ENCODE results near the gene UBE2S. TPM values are rescaled to one million over a fixed set of nuclear protein-coding genes. Genes with fewer than 3 reads are reported as not detected.
A peak's percentile ranks its signal among the peaks of the same experiment; 100 is the strongest.
"Not testable (repeated sequence)": the region's sequence is repeated elsewhere in the genome, so short reads cannot be mapped to it uniquely, and the experiment has no call there.

The UBE2S gene
- total RNA-seq: 10 to 100 TPM; 26.5 to 39.1 TPM
- 10 to 100 TPM; 27.4 to 71.2 (median 35.7) TPM for polyA plus RNA-seq (ENCODE audit: insufficient read length in 6 of 6)
- long read RNA-seq, donor 1, transcript UBE2S-201 (4 exons, 2,548 nt): major isoform, 59 of 59 reads
- long read RNA-seq, donor 1, partial matches to known transcripts: 0 of 59 reads
- long read RNA-seq, donor 1, other reads (novel, unspliced or antisense): 0 of 59 reads
- long read RNA-seq, donor 2, transcript UBE2S-201 (4 exons, 2,548 nt): major isoform, 56 of 56 reads
- long read RNA-seq, donor 2, partial matches to known transcripts: 0 of 56 reads
- long read RNA-seq, donor 2, other reads (novel, unspliced or antisense): 0 of 56 reads
- long read RNA-seq, donor 3, transcript UBE2S-201 (4 exons, 2,548 nt): major isoform, 59 of 61 reads
- long read RNA-seq, donor 3, partial matches to known transcripts: 0 of 61 reads
- long read RNA-seq, donor 3, other reads (novel, unspliced or antisense): 0 of 61 reads
- long read RNA-seq, donor 4, partial matches to known transcripts: 0 of 1 reads
- long read RNA-seq, donor 4, other reads (novel, unspliced or antisense): 0 of 1 reads
- long read RNA-seq, donor 5, transcript UBE2S-201 (4 exons, 2,548 nt): major isoform, 36 of 36 reads
- long read RNA-seq, donor 5, partial matches to known transcripts: 0 of 36 reads
- long read RNA-seq, donor 5, other reads (novel, unspliced or antisense): 0 of 36 reads
- long read RNA-seq, donor 6, transcript UBE2S-201 (4 exons, 2,548 nt): major isoform, 80 of 86 reads
- long read RNA-seq, donor 6, partial matches to known transcripts: 0 of 86 reads
- long read RNA-seq, donor 6, other reads (novel, unspliced or antisense): 5 of 86 reads
- long read RNA-seq, donor 7, transcript UBE2S-201 (4 exons, 2,548 nt): major isoform, 34 of 34 reads
- long read RNA-seq, donor 7, partial matches to known transcripts: 0 of 34 reads
- long read RNA-seq, donor 7, other reads (novel, unspliced or antisense): 0 of 34 reads
- long read RNA-seq, donor 8, transcript UBE2S-201 (4 exons, 2,548 nt): major isoform, 35 of 35 reads
- long read RNA-seq, donor 8, partial matches to known transcripts: 0 of 35 reads
- long read RNA-seq, donor 8, other reads (novel, unspliced or antisense): 0 of 35 reads
- long read RNA-seq, donor 9: 0 reads
- long read RNA-seq, donor 10, partial matches to known transcripts: 0 of 2 reads
- long read RNA-seq, donor 10, other reads (novel, unspliced or antisense): 0 of 2 reads
- long read RNA-seq, donor 11: 0 reads
- long read RNA-seq, donor 12, transcript UBE2S-201 (4 exons, 2,548 nt): major isoform, 28 of 29 reads
- long read RNA-seq, donor 12, partial matches to known transcripts: 0 of 29 reads
- long read RNA-seq, donor 12, other reads (novel, unspliced or antisense): 0 of 29 reads

DNA sequence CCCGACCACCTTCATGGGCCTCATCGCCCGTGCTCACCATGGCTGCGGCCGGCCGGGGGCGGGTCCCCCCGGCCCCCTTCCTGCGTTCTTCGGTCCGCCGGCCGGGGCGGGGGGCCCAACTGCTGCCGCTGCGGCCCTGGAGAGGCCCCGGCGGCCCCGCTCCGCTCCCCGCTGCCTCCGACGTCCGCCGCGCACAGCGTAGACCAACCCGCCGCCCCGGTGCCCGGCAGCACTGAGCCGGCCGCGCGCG is at the start of gene UBE2S:
TSS of gene UBE2S (minus strand) at position 239 of the 250 bp plus-strand sequence. CDS start at position 40, 199 bp downstream.
- H3K36me3 ChIP-seq: peaks cover 0 to 34% of the 10 kb centered on the region in 2 donors
- H3K4me1 ChIP-seq: peaks cover 8 to 24% of the 10 kb centered on the region in 2 donors
- ATAC-seq; H3K27me3 ChIP-seq; intact Hi-C loops (cut with DNase I); DNase-seq; H3K9me3 ChIP-seq: not testable (repeated sequence)
- H3K4me3 ChIP-seq: peak within 1 kb of the TSS; percentile 84 to 97
- H3K27ac ChIP-seq: peak within 1 kb of the TSS; percentile 95 to 100

DNA sequence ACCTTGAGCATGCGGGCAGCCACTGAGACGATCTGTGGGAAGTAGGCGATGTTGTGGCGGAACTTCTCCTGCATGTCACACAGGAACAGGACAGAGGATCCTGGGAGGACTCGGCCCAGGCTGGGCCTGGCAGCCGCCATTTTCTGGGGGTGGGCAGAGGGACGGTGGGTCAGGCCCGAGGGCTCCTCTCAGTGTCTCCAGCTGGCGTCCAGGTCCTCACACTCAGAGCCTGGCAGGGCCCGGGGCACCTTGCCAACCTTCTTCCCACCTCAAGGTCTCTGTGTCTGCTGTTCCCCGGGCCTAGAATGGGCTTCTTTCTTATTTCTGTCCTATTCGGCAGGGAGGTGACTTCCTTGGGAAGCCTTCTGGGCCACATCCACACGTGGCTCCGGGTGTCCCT is 48.8 kb upstream of the UBE2S start:
- H3K4me3 ChIP-seq: no peak overlapping the region
- ATAC-seq: no peak
- H3K36me3 ChIP-seq: peaks cover 0 to 8% of the 10 kb centered on the region in 2 donors
- no peaks in the 10 kb centered on the region for H3K9me3 ChIP-seq
- no peak overlapping the region for H3K27ac ChIP-seq
- TF ChIP-seq, protein P1, sequence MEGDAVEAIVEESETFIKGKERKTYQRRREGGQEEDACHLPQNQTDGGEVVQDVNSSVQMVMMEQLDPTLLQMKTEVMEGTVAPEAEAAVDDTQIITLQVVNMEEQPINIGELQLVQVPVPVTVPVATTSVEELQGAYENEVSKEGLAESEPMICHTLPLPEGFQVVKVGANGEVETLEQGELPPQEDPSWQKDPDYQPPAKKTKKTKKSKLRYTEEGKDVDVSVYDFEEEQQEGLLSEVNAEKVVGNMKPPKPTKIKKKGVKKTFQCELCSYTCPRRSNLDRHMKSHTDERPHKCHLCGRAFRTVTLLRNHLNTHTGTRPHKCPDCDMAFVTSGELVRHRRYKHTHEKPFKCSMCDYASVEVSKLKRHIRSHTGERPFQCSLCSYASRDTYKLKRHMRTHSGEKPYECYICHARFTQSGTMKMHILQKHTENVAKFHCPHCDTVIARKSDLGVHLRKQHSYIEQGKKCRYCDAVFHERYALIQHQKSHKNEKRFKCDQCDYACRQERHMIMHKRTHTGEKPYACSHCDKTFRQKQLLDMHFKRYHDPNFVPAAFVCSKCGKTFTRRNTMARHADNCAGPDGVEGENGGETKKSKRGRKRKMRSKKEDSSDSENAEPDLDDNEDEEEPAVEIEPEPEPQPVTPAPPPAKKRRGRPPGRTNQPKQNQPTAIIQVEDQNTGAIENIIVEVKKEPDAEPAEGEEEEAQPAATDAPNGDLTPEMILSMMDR (IDR thresholded peaks at IDR 0.05): no peak
- peaks cover 17 to 18% of the 10 kb centered on the region in 2 donors for H3K27me3 ChIP-seq
- DNase-seq: no peak
- intact Hi-C loops (cut with DNase I): no loop called here
- H3K4me1 ChIP-seq: peaks cover 6 to 31% of the 10 kb centered on the region in 2 donors

DNA sequence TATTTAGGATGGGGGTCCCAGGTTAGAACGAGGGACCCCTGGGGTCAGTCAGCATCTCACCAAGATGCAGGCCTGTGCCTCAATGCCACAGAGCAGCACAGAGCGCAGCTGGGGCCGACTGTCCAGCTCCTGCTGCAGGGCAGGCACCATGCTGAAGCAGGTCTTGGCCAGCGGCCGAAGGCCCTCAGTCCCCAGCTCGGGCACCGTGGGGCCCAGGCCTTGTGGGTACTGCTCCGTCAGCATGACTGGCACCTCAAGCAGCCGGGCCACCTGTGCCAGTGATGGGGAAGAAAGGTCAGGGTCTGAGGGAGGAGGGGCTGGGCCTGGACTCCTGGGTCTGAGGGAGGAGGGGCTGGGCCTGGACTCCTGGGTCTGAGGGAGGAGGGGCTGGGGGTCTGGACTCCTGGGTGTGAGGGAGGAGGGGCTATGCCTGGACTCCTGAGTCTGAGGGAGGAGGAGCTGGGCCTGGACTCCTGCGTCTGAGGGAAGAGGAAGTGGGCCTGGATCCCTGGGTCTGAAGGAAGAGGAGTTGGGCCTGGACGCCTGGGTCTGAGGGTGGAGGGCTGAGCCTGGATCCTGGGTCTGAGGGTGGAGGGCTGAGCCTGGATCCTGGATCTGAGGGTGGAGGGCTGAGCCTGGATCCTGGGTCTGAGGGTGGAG is 48.1 kb upstream of the UBE2S start:
- ATAC-seq (no peak), DNase-seq (no peak)
- no peaks in the 10 kb centered on the region for H3K9me3 ChIP-seq
- peaks cover 0 to 8% of the 10 kb centered on the region in 2 donors for H3K36me3 ChIP-seq
- TF ChIP-seq, protein P1 (IDR thresholded peaks at IDR 0.05): no peak
- no peak overlapping the region for H3K27ac ChIP-seq
- H3K27me3 ChIP-seq: peaks cover 19 to 24% of the 10 kb centered on the region in 2 donors
- H3K4me3 ChIP-seq: no peak overlapping the region
- H3K4me1 ChIP-seq: peaks cover 6 to 27% of the 10 kb centered on the region in 2 donors
- intact Hi-C loops (cut with DNase I): no loop called here

DNA sequence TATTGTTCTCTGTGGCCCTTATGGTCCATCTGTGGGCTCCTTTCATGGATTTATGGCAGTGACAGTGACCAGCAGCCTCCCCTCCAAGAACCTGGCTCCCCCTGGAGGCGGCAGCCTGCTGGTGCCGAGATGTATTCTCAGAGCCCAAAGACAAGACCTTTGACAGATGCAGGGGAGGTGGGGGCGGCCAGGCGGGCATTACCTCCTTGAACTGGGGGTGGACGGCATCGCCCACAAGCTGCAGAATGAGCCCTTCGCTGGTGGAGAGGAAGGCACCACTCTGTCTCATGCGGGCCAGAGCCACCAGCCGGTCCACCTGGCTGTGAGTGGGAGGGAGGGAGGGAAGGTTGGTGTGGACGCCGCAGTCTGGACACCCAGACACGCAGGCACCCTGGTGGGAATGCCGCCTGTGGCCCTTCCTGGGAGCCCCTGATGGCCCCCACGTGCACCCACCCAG is 47.2 kb upstream of the UBE2S start:
- H3K4me1 ChIP-seq: peaks cover 2 to 18% of the 10 kb centered on the region in 2 donors
- no peak overlapping the region for H3K27ac ChIP-seq
- TF ChIP-seq, protein P1 (IDR thresholded peaks at IDR 0.05): peak; percentile 19 to 41
- H3K36me3 ChIP-seq: peaks cover 0 to 8% of the 10 kb centered on the region in 2 donors
- H3K27me3 ChIP-seq: peaks cover 19 to 26% of the 10 kb centered on the region in 2 donors
- peak in 1 of 4 donors; percentile 80 for DNase-seq
- intact Hi-C loops (cut with DNase I): no loop called here
- ATAC-seq: peak; percentile 29
- H3K9me3 ChIP-seq: no peaks in the 10 kb centered on the region
- no peak overlapping the region for H3K4me3 ChIP-seq
